Trophoblast cell (in vitro differentiated cells and primary cell): Measurements from ENCODE around the gene SPPL2B.

Experiments
- DNase-seq, 2 donors: peaks; one replicate each; pipeline ENCODE4 v3.0.0-alpha.2; 2016
- H2AFZ ChIP-seq: 2 replicates; pipeline ENCODE4 v1.6.1; 2013; ENCODE audit warnings: low read length, moderate library complexity, mild to moderate bottlenecking; ENCODE audit not compliant: insufficient read depth, poor library complexity
- H2AK5ac ChIP-seq: 2 replicates; pipeline ENCODE4 v1.6.1; 2013; ENCODE audit warnings: mild to moderate bottlenecking, low read length
- H2BK120ac ChIP-seq: 2 replicates; pipeline ENCODE4 v1.6.1; 2013; ENCODE audit warnings: low read length, mild to moderate bottlenecking, moderate library complexity; ENCODE audit not compliant: insufficient read depth, poor library complexity
- H2BK12ac ChIP-seq: 2 replicates; pipeline ENCODE4 v1.6.1; 2013; ENCODE audit warnings: mild to moderate bottlenecking, low read length, moderate library complexity
- H2BK5ac ChIP-seq: 2 replicates; pipeline ENCODE4 v1.6.1; 2013; ENCODE audit warnings: low read length, low read depth, moderate library complexity, mild to moderate bottlenecking; ENCODE audit not compliant: poor library complexity
- H3K14ac ChIP-seq: 2 replicates; pipeline ENCODE4 v1.6.1; 2013; ENCODE audit warnings: mild to moderate bottlenecking, low read length
- H3K18ac ChIP-seq: 2 replicates; pipeline ENCODE4 v1.6.1; 2013; ENCODE audit warnings: mild to moderate bottlenecking, low read length
- H3K23ac ChIP-seq: 2 replicates; pipeline ENCODE4 v1.6.1; 2013; ENCODE audit warnings: low read length
- H3K27ac ChIP-seq: 2 replicates; pipeline ENCODE4 v1.5.1; 2013; ENCODE audit warnings: low read depth, mild to moderate bottlenecking, inconsistent platforms, low read length, moderate library complexity
- H3K27me3 ChIP-seq: 2 replicates; pipeline ENCODE4 v1.6.1; 2013; ENCODE audit warnings: inconsistent platforms, mild to moderate bottlenecking, low read length, moderate library complexity; ENCODE audit not compliant: insufficient read depth
- H3K36me3 ChIP-seq, 2 experiments: 1 replicate in 1 of 2; 2 replicates in 1 of 2; pipeline ENCODE4 v1.6.1; 2013; ENCODE audit warnings: low read length in 2 of 2, mild to moderate bottlenecking in 2 of 2, moderate library complexity in 1 of 2; ENCODE audit not compliant: insufficient read depth in 2 of 2, control insufficient read depth in 1 of 2
- H3K4ac ChIP-seq: 2 replicates; pipeline ENCODE4 v1.6.1; 2013; ENCODE audit warnings: low read depth, mild to moderate bottlenecking, low read length, moderate library complexity
- H3K4me1 ChIP-seq, 2 experiments: 1 replicate in 1 of 2; 2 replicates in 1 of 2; pipeline ENCODE4 v1.6.1; 2013; ENCODE audit warnings: low read length in 2 of 2, mild to moderate bottlenecking in 2 of 2, moderate library complexity in 1 of 2; ENCODE audit not compliant: insufficient read depth in 2 of 2, control insufficient read depth in 1 of 2
- H3K4me2 ChIP-seq: 2 replicates; pipeline ENCODE4 v1.6.1; 2013; ENCODE audit warnings: inconsistent platforms, mild to moderate bottlenecking, low read length, moderate library complexity
- H3K4me3 ChIP-seq: 2 replicates; pipeline ENCODE4 v1.5.1; 2013; ENCODE audit warnings: mild to moderate bottlenecking, low read depth, low read length, inconsistent platforms
- H3K79me1 ChIP-seq: one replicate; pipeline ENCODE4 v1.6.1; 2013; ENCODE audit warnings: low read length
- H3K79me2 ChIP-seq: 2 replicates; pipeline ENCODE4 v1.6.1; 2013; ENCODE audit warnings: low read length, mild to moderate bottlenecking; ENCODE audit not compliant: control insufficient read depth, insufficient read depth, poor library complexity
- H3K9ac ChIP-seq: 2 replicates; pipeline ENCODE4 v1.6.1; 2013; ENCODE audit warnings: mild to moderate bottlenecking, low read length
- H3K9me3 ChIP-seq: 2 replicates; pipeline ENCODE4 v1.6.1; 2013; ENCODE audit warnings: low read depth, mild to moderate bottlenecking, control low read depth, inconsistent platforms, low read length; ENCODE audit not compliant: insufficient read depth
- H4K12ac ChIP-seq: 2 replicates; pipeline ENCODE4 v1.6.1; 2013; ENCODE audit warnings: low read depth, mild to moderate bottlenecking, low read length, moderate library complexity
- H4K8ac ChIP-seq: 2 replicates; pipeline ENCODE4 v1.6.1; 2013; ENCODE audit warnings: low read depth, mild to moderate bottlenecking, low read length, moderate library complexity
- H4K91ac ChIP-seq: one replicate; pipeline ENCODE4 v1.6.1; 2013; ENCODE audit warnings: low read depth, mild to moderate bottlenecking, low read length, moderate library complexity
- WGBS: extraction: QIAGEN DNeasy Blood & Tissue Kit; methylation state at CpG from one replicate; pipeline ENCODE4 v1.1.7; 2013; ENCODE audit warnings: missing lambda C conversion rate; ENCODE audit not compliant: insufficient read length, insufficient coverage; ENCODE audit errors: extremely low coverage; 5-methylcytosine and 5-hydroxymethylcytosine counted together

The SPPL2B gene

GRCh38 chr19:2387367-2388288, 59.1 kb downstream of the SPPL2B start:
- WGBS = no CpG with 5 or more reads among the region's 20 CpGs
- no peak overlapping the region for H2BK12ac ChIP-seq
- H2AFZ ChIP-seq = no peak overlapping the region
- no peak overlapping the region for H3K4me2 ChIP-seq
- no peaks in the 10 kb centered on the region for H3K79me2 ChIP-seq
- H4K8ac ChIP-seq = no peak overlapping the region
- no peak overlapping the region for H3K4ac ChIP-seq
- H3K27ac ChIP-seq = no peak overlapping the region
- no peak for DNase-seq
- H3K9ac ChIP-seq = no peak overlapping the region
- no peak overlapping the region for H3K4me3 ChIP-seq
- H3K79me1 ChIP-seq = no peaks in the 10 kb centered on the region
- no peaks in the 10 kb centered on the region for H3K27me3 ChIP-seq
- no peak overlapping the region for H2BK5ac ChIP-seq
- H2AK5ac ChIP-seq = no peak overlapping the region
- H3K18ac ChIP-seq = no peak overlapping the region
- H3K9me3 ChIP-seq = peaks cover 4% of the 10 kb centered on the region
- H3K23ac ChIP-seq = no peak overlapping the region
- H3K36me3 ChIP-seq = no peaks in the 10 kb centered on the region
- H4K91ac ChIP-seq = no peak overlapping the region
- no peak overlapping the region for H2BK120ac ChIP-seq
- H3K14ac ChIP-seq = no peak overlapping the region
- H3K4me1 ChIP-seq = peaks cover 6% of the 10 kb centered on the region in 2 experiments
- no peak overlapping the region for H4K12ac ChIP-seq

GRCh38 chr19:2389594-2389993, 61.1 kb downstream of the SPPL2B start:
- Histone ChIP-seq H3K4ac (no peak overlapping the region), H2BK120ac (no peak overlapping the region)

GRCh38 chr19:2391118-2391725, 62.7 kb downstream of the SPPL2B start:
- Histone ChIP-seq H3K36me3 (no peaks in the 10 kb centered on the region), H3K9me3 (peaks cover 7% of the 10 kb centered on the region), H2AK5ac (no peak overlapping the region), H2BK120ac (no peak overlapping the region), H2BK5ac (no peak overlapping the region), H3K9ac (no peak overlapping the region), H3K27ac (no peak overlapping the region), H3K27me3 (no peaks in the 10 kb centered on the region), H2BK12ac (no peak overlapping the region), H3K18ac (no peak overlapping the region), H4K91ac (no peak overlapping the region), H3K4me3 (no peak overlapping the region), H4K8ac (no peak overlapping the region), H3K4me1 (no peaks in the 10 kb centered on the region), H2AFZ (no peak overlapping the region), H3K23ac (no peak overlapping the region), H3K79me1 (no peaks in the 10 kb centered on the region), H3K4ac (no peak overlapping the region), H4K12ac (no peak overlapping the region), H3K14ac (no peak overlapping the region), H3K4me2 (no peak overlapping the region), H3K79me2 (no peaks in the 10 kb centered on the region)
- peak; percentile 37 to 88 for DNase-seq
- no CpG with 5 or more reads among the region's 10 CpGs for WGBS

More at GRCh38 chr19:2389594-2389993, 61.1 kb downstream of the SPPL2B start:
- Histone ChIP-seq H3K4me1 (peaks cover 6% of the 10 kb centered on the region in 2 experiments), H4K8ac (no peak overlapping the region), H3K18ac (no peak overlapping the region), H3K4me2 (no peak overlapping the region), H3K27ac (no peak overlapping the region), H3K4me3 (no peak overlapping the region), H2AK5ac (peak overlapping the region; percentile 47), H3K9me3 (peaks cover 7% of the 10 kb centered on the region), H2AFZ (no peak overlapping the region), H3K23ac (no peak overlapping the region), H3K9ac (no peak overlapping the region), H2BK5ac (no peak overlapping the region), H2BK12ac (no peak overlapping the region), H3K36me3 (no peaks in the 10 kb centered on the region), H4K91ac (no peak overlapping the region), H4K12ac (no peak overlapping the region), H3K27me3 (no peaks in the 10 kb centered on the region), H3K79me2 (no peaks in the 10 kb centered on the region), H3K14ac (no peak overlapping the region), H3K79me1 (no peaks in the 10 kb centered on the region)
- no CpG with 5 or more reads among the region's 21 CpGs for WGBS
- DNase-seq = no peak

GRCh38 chr19:2392366-2392765, 63.9 kb downstream of the SPPL2B start:
- WGBS = no CpG with 5 or more reads among the region's 7 CpGs

More at GRCh38 chr19:2392366-2392765, 63.9 kb downstream of the SPPL2B start:
- no peak overlapping the region for H4K8ac ChIP-seq
- H3K23ac ChIP-seq = no peak overlapping the region
- H3K27ac ChIP-seq = no peak overlapping the region
- H2AK5ac ChIP-seq = no peak overlapping the region
- H3K4me2 ChIP-seq = no peak overlapping the region
- H3K27me3 ChIP-seq = no peaks in the 10 kb centered on the region
- H3K36me3 ChIP-seq = no peaks in the 10 kb centered on the region
- H3K9ac ChIP-seq = no peak overlapping the region
- no peaks in the 10 kb centered on the region for H3K79me2 ChIP-seq
- no peak overlapping the region for H2BK120ac ChIP-seq
- no peak overlapping the region for H2BK12ac ChIP-seq
- H3K4me3 ChIP-seq = no peak overlapping the region
- peaks cover 7% of the 10 kb centered on the region for H3K9me3 ChIP-seq
- H2BK5ac ChIP-seq = no peak overlapping the region
- H3K79me1 ChIP-seq = no peaks in the 10 kb centered on the region
- no peak overlapping the region for H3K18ac ChIP-seq
- H3K4me1 ChIP-seq = no peaks in the 10 kb centered on the region
- H3K14ac ChIP-seq = no peak overlapping the region
- H4K12ac ChIP-seq = no peak overlapping the region
- no peak for DNase-seq
- H2AFZ ChIP-seq = no peak overlapping the region
- H4K91ac ChIP-seq = no peak overlapping the region
- no peak overlapping the region for H3K4ac ChIP-seq
